HL-60/S4 treated with phorbol 12-myristate 13-acetate at 8.2 ng/mL for 4 days and 3 days (cell line): ENCODE data around the gene APOL4.
"Not testable (repeated sequence)": the region's sequence is repeated elsewhere in the genome, so short reads cannot be mapped to it uniquely, and the experiment has no call there.

Experiments used
- in situ Hi-C: fragments of 300-500 bp; cut with MboI; formaldehyde crosslinking; loops from 2 replicates; pipeline ENCODE4 v1.15.0; 2022; ENCODE audit warnings: low sequenced_read_pairs

The APOL4 gene

GRCh38 chr22:36187862-36188261 lies 13.7 kb downstream of the APOL4 start:
- in situ Hi-C loops = not testable (repeated sequence)

- in situ Hi-C loops = no loop called here
Observed at GRCh38 chr22:36185828-36186624, 15.6 kb downstream of the APOL4 start.

GRCh38 chr22:36184433-36185025 lies 17.1 kb downstream of the APOL4 start:
- in situ Hi-C loops = no loop called here

GRCh38 chr22:36183446-36183845 lies 18.2 kb downstream of the APOL4 start:
- in situ Hi-C loops = no loop called here

- in situ Hi-C loops = no loop called here
Observed at GRCh38 chr22:36182857-36183256, 18.8 kb downstream of the APOL4 start.

- in situ Hi-C loops = no loop called here
Observed at GRCh38 chr22:36182056-36182455, 19.6 kb downstream of the APOL4 start.

GRCh38 chr22:36180928-36181327 lies 20.7 kb downstream of the APOL4 start:
- in situ Hi-C loops = no loop called here

- in situ Hi-C loops = no loop called here
Observed at GRCh38 chr22:36180038-36180880, 21.4 kb downstream of the APOL4 start.

GRCh38 chr22:36177160-36177559 lies 24.4 kb downstream of the APOL4 start:
- in situ Hi-C loops = no loop called here

- in situ Hi-C loops = no loop called here
Observed at GRCh38 chr22:36175892-36176291, 25.7 kb downstream of the APOL4 start.

- in situ Hi-C loops = no loop called here
Observed at GRCh38 chr22:36171941-36172340, 29.7 kb downstream of the APOL4 start.

GRCh38 chr22:36166518-36167220 lies 34.9 kb downstream of the APOL4 start:
- in situ Hi-C loops = no loop called here

- in situ Hi-C loops = no loop called here
Observed at GRCh38 chr22:36166086-36166485, 35.5 kb downstream of the APOL4 start.

- in situ Hi-C loops = no loop called here
Observed at GRCh38 chr22:36165141-36165540, 36.5 kb downstream of the APOL4 start.

GRCh38 chr22:36164621-36165020 lies 37.0 kb downstream of the APOL4 start:
- in situ Hi-C loops = no loop called here

- in situ Hi-C loops = no loop called here
Observed at GRCh38 chr22:36163497-36163896, 38.1 kb downstream of the APOL4 start.

GRCh38 chr22:36162127-36163034 lies 39.2 kb downstream of the APOL4 start:
- in situ Hi-C loops = no loop called here

- in situ Hi-C loops = not testable (repeated sequence)
Observed at GRCh38 chr22:36161793-36162126, 39.8 kb downstream of the APOL4 start.

GRCh38 chr22:36160499-36160942 lies 41.1 kb downstream of the APOL4 start, which contains the start of gene APOL3:
TSS of gene APOL3 (minus strand) at chr22:36160755. CDS start at chr22:36149055, 11,700 bp downstream.
- in situ Hi-C loops = no loop called here
